H1 (cell line): ENCODE measurements around the gene MAP1LC3C.

Source experiments
- EGR1 ChIP-seq: IDR thresholded peaks from 2 replicates; pipeline ENCODE4 v1.6.1; 2011; ENCODE audit warnings: low read depth, low read length, borderline replicate concordance
- JUN ChIP-seq: IDR thresholded peaks from 2 replicates; pipeline ENCODE4 v1.6.1; 2011; ENCODE audit warnings: low read depth, mild to moderate bottlenecking, improper control_type of control experiment, low read length
- POLR2A ChIP-seq, 2 experiments: IDR thresholded peaks; 1 replicate in 1 of 2; 2 replicates in 1 of 2; pipeline ENCODE4 v1.6.1; 2011; ENCODE audit warnings: low read depth in 2 of 2, low read length in 2 of 2, mild to moderate bottlenecking in 2 of 2; ENCODE audit errors: control extremely low read depth in 1 of 2
- POLR2AphosphoS5 ChIP-seq: IDR thresholded peaks from 2 replicates; pipeline ENCODE4 v1.6.1; 2011; ENCODE audit warnings: low read depth, low read length
- RAD21 ChIP-seq, 2 experiments: IDR thresholded peaks in 1 of 2; conservative IDR thresholded peaks in 1 of 2; 2 replicates each; pipeline ENCODE4 v1.6.1; 2011; ENCODE audit warnings: low read depth in 2 of 2, low read length in 2 of 2, improper control_type of control experiment in 1 of 2, inconsistent platforms in 1 of 2, mild to moderate bottlenecking in 1 of 2, moderate library complexity in 1 of 2
- TF ChIP-seq, protein P1 (sequence below), 3 experiments: IDR thresholded peaks; 1 replicate in 2 of 3; 2 replicates in 1 of 3; pipeline versions ENCODE4 v1.5.1 to v1.6.1; 2011; ENCODE audit warnings: low read length in 3 of 3, mild to moderate bottlenecking in 3 of 3, inconsistent platforms in 2 of 3, low read depth in 1 of 3, moderate library complexity in 1 of 3; ENCODE audit not compliant: insufficient read depth in 1 of 3; ENCODE audit errors: control extremely low read depth in 1 of 3

DNA sequence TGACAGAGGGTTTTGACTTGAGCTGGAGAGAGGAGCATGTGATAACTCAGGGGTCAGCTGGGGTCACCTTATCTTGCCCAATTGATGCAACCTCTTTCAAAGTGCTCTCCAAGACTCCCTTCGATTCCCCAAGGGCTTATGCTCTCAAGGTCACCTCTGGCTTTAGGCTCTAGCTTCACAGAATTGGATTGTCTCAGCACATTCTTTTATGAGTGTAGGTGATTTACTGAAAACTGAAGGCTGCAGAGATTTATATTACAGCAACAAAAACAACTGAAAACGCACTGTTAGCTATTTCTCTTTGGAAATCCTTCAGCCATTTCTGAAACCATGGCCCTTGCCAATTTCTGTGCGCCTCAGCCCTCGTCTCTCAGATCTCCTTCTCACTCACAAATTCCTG, 34.5 kb upstream of the MAP1LC3C start:
- TF ChIP-seq POLR2AphosphoS5 (no peak), EGR1 (no peak), JUN (no peak), RAD21 (IDR thresholded peaks at IDR 0.05 in 1 of 2, conservative IDR thresholded peaks at IDR 0.05 in 1 of 2; ENCODE audit: low read depth in 2 of 2, low read length in 2 of 2) (no peak), POLR2A (IDR thresholded peaks at IDR 0.05; ENCODE audit: control extremely low read depth in 1 of 2, low read depth in 2 of 2, low read length in 2 of 2) (no peak)
- TF ChIP-seq, protein P1, sequence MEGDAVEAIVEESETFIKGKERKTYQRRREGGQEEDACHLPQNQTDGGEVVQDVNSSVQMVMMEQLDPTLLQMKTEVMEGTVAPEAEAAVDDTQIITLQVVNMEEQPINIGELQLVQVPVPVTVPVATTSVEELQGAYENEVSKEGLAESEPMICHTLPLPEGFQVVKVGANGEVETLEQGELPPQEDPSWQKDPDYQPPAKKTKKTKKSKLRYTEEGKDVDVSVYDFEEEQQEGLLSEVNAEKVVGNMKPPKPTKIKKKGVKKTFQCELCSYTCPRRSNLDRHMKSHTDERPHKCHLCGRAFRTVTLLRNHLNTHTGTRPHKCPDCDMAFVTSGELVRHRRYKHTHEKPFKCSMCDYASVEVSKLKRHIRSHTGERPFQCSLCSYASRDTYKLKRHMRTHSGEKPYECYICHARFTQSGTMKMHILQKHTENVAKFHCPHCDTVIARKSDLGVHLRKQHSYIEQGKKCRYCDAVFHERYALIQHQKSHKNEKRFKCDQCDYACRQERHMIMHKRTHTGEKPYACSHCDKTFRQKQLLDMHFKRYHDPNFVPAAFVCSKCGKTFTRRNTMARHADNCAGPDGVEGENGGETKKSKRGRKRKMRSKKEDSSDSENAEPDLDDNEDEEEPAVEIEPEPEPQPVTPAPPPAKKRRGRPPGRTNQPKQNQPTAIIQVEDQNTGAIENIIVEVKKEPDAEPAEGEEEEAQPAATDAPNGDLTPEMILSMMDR (IDR thresholded peaks at IDR 0.05; ENCODE audit: control extremely low read depth in 1 of 3, insufficient read depth in 1 of 3, low read depth in 1 of 3, low read length in 3 of 3): no peak
